PFSK-1 (cell line): ENCODE data around the gene GABRA5.

ENCODE experiments used
- FOXP2 ChIP-seq: optimal IDR thresholded peaks from 2 replicates; pipeline ENCODE3; 2011; ENCODE audit warnings: borderline replicate concordance, control low read depth, inconsistent platforms; ENCODE audit not compliant: insufficient read depth; ENCODE audit errors: extremely low read length, extremely low read depth
- POLR2AphosphoS5 ChIP-seq: IDR thresholded peaks from 2 replicates; pipeline ENCODE4 v1.6.1; 2012; ENCODE audit warnings: low read depth, mild to moderate bottlenecking, control low read depth, low read length, moderate library complexity
- REST ChIP-seq, 2 experiments: IDR thresholded peaks; 2 replicates each; pipeline versions ENCODE4 v1.6.1 to v1.8.0; 2011 to 2012; ENCODE audit warnings: low read depth in 2 of 2, low read length in 2 of 2, control low read depth in 1 of 2, inconsistent platforms in 1 of 2, mild to moderate bottlenecking in 1 of 2, moderate library complexity in 1 of 2; ENCODE audit not compliant: insufficient read depth in 1 of 2
- SIN3A ChIP-seq: IDR thresholded peaks from 2 replicates; pipeline ENCODE4 v1.6.1; 2012; ENCODE audit warnings: mild to moderate bottlenecking, low read length, moderate library complexity, borderline replicate concordance; ENCODE audit not compliant: insufficient read depth
- TAF1 ChIP-seq: IDR thresholded peaks from 2 replicates; pipeline ENCODE4 v1.6.1; 2012; ENCODE audit warnings: low read length, control low read depth, borderline replicate concordance; ENCODE audit not compliant: insufficient read depth

Gene GABRA5

GRCh38 chr15:26985050-26985449, 118.2 kb downstream of the GABRA5 start:
- TF ChIP-seq FOXP2 (no peak), TAF1 (no peak), POLR2AphosphoS5 (no peak), SIN3A (no peak), REST (IDR thresholded peaks at IDR 0.05; ENCODE audit: insufficient read depth in 1 of 2, low read depth in 2 of 2, low read length in 2 of 2) (no peak)

GRCh38 chr15:26996250-26996649, 129.4 kb downstream of the GABRA5 start:
- no peak for TF ChIP-seq TAF1
- no peak for TF ChIP-seq REST (IDR thresholded peaks at IDR 0.05; ENCODE audit: insufficient read depth in 1 of 2, low read depth in 2 of 2, low read length in 2 of 2)
- TF ChIP-seq FOXP2, result no peak
- TF ChIP-seq SIN3A, result no peak
- no peak for TF ChIP-seq POLR2AphosphoS5
